ENCODE results near the gene KDM8.

GRCh38 chr16:27269300-27270150, 66.2 kb downstream of the KDM8 start:
- TF ChIP-seq, protein P1, sequence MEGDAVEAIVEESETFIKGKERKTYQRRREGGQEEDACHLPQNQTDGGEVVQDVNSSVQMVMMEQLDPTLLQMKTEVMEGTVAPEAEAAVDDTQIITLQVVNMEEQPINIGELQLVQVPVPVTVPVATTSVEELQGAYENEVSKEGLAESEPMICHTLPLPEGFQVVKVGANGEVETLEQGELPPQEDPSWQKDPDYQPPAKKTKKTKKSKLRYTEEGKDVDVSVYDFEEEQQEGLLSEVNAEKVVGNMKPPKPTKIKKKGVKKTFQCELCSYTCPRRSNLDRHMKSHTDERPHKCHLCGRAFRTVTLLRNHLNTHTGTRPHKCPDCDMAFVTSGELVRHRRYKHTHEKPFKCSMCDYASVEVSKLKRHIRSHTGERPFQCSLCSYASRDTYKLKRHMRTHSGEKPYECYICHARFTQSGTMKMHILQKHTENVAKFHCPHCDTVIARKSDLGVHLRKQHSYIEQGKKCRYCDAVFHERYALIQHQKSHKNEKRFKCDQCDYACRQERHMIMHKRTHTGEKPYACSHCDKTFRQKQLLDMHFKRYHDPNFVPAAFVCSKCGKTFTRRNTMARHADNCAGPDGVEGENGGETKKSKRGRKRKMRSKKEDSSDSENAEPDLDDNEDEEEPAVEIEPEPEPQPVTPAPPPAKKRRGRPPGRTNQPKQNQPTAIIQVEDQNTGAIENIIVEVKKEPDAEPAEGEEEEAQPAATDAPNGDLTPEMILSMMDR (IDR thresholded peaks at IDR 0.05; ENCODE audit: insufficient read depth, low read length, poor library complexity, severe bottlenecking), result no peak
- TF ChIP-seq EZH2phosphoT487 (conservative IDR thresholded peaks at IDR 0.05; ENCODE audit: low read length), result no peak
